IPS DF 4.7 (cell line): ENCODE measurements around the gene USP2.

Source experiments
- DNase-seq: peaks from one replicate; pipeline ENCODE4 v3.0.0-alpha.2; 2013; ENCODE audit warnings: low spot score; ENCODE audit errors: extremely low read depth

Gene USP2

GRCh38 chr11:119324189-119324588 lies 57.3 kb downstream of the USP2 start:
- no peak for DNase-seq

GRCh38 chr11:119323532-119324033 lies 57.9 kb downstream of the USP2 start:
- no peak for DNase-seq

- no peak for DNase-seq
Measured at GRCh38 chr11:119322921-119323531, 58.5 kb downstream of the USP2 start.

- no peak for DNase-seq
Measured at GRCh38 chr11:119322360-119322739, 59.1 kb downstream of the USP2 start.

- DNase-seq: no peak
Measured at GRCh38 chr11:119320776-119321524, 60.5 kb downstream of the USP2 start.

- DNase-seq: no peak
Measured at GRCh38 chr11:119320240-119320775, 61.2 kb downstream of the USP2 start.

GRCh38 chr11:119319700-119320239 lies 61.7 kb downstream of the USP2 start:
- no peak for DNase-seq

- DNase-seq: no peak
Measured at GRCh38 chr11:119319136-119319699, 62.3 kb downstream of the USP2 start.

- DNase-seq: no peak
Measured at GRCh38 chr11:119318240-119319135, 63.0 kb downstream of the USP2 start.

GRCh38 chr11:119317592-119318239 lies 63.8 kb downstream of the USP2 start:
- DNase-seq: no peak

GRCh38 chr11:119316729-119317591 lies 64.5 kb downstream of the USP2 start, which contains the start of gene MCAM:
Gene MCAM, minus strand, starts transcription at chr11:119317130. Its CDS starts 29 bp downstream, at chr11:119317101.
- DNase-seq: no peak

GRCh38 chr11:119316016-119316728 lies 65.3 kb downstream of the USP2 start:
- DNase-seq: no peak

GRCh38 chr11:119315131-119316015 lies 66.1 kb downstream of the USP2 start:
- no peak for DNase-seq

- DNase-seq: no peak
Measured at GRCh38 chr11:119314726-119315125, 66.8 kb downstream of the USP2 start.

GRCh38 chr11:119310682-119311052 lies 70.8 kb downstream of the USP2 start:
- DNase-seq: no peak

- no peak for DNase-seq
Measured at GRCh38 chr11:119309953-119310681, 71.4 kb downstream of the USP2 start.

- DNase-seq: no peak
Measured at GRCh38 chr11:119309411-119309810, 72.1 kb downstream of the USP2 start.
